Measurements from ENCODE around the gene OR2T34.
"Not testable (repeated sequence)": the region's sequence is repeated elsewhere in the genome, so short reads cannot be mapped to it uniquely, and the experiment has no call there.

Gene OR2T34, protein sequence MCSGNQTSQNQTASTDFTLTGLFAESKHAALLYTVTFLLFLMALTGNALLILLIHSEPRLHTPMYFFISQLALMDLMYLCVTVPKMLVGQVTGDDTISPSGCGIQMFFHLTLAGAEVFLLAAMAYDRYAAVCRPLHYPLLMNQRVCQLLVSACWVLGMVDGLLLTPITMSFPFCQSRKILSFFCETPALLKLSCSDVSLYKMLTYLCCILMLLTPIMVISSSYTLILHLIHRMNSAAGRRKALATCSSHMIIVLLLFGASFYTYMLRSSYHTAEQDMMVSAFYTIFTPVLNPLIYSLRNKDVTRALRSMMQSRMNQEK

DNA sequence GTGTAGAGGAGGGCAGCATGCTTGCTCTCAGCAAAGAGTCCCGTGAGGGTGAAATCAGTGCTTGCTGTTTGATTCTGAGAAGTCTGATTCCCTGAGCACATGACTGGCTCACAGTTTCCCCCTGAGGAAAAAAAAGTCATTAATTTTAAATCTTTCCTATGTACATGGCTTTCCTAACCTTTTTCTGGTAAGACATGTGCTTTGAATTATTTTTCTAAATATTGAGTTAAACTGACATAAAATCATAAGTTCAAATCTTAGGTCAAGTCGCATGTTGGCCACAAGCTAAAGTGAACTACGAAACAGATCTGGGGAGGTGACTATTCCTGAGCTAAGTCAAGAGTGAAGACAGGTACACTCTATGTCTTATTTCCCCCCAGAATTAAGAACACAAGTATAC is at the start of gene OR2T34:
Gene OR2T34, minus strand, starts transcription at position 101 of the 400 bp plus-strand sequence. Its CDS starts 0 bp downstream, at position 101.
- not testable (repeated sequence) for DNase-seq

DNA sequence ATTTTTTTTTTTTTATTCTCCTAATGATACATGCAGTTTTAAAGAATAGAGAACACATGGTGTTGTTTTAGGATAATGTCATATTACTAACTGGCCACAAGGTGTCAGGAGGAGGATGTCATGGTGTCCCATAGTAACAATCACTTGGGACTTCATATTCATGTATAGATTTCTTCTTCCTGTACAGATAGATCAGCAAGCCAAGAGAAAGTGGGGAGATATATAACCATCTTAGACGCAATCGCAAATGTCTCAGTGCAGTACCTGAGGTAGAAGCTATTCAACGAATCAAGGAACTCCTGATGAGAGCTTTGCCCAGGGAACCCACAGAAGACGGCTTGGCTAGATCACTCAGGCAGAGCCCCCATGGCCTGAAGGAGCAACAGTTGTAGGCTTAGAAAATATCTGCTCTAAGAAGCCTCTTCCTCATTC is 48.0 kb upstream of the OR2T34 start:
- DNase-seq = peak; percentile 28

DNA sequence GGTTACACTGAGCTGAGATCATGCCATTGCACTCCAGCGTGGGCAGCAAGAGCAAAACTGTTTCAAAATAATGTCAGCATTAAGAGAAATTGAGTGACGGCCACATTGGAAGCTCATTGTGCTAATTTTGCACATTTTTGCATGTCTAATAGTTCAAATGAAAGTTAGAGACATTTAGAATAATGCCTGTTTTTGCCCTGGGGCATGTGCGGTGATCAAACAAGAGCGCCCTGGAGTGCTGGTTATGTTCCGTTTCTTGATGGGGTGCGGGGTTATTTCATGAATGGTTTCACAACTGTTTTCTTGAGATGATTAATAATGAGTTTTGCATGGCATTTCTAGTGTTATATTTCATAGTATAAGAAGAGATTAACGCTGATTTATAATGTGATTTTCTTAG is 47.2 kb upstream of the OR2T34 start:
- DNase-seq = no peak

DNA sequence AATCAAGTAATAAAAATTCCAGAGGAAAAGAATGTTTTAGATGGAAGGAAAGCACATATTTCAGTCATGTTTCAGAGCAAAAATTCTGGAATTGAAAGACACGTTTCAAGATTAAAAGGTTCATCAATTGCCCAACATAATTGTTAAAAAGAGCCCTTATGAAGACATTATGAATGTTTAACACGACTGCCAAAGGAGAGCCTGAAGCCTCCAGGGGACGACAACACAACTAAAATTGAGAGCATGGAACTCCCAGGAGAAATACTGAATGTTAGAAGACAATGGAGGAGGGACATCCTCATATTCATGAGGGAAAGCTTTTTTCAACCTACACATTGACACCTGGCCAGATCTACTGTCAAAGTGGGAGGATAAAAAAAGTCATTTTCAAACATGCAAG is 44.3 kb upstream of the OR2T34 start:
- DNase-seq = no peak

DNA sequence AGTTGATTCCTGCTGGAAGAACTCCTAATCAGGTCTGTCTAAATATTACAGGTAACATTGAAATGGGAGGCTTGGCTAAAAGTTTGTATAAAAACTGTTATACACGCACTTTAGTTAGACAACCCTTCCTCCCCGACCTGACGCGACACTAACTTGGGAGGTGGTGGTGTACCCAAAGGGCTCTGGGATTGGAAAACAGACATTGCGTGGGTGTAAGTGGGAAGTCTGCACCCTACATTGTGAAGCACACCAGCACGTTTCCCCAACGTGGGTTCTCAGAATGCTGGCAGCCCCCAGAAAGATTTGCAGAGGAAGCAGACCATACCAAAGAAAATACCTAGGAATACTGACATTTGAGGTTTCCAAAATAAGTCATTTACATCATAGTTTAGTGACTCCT is 43.6 kb upstream of the OR2T34 start:
- no peak for DNase-seq

DNA sequence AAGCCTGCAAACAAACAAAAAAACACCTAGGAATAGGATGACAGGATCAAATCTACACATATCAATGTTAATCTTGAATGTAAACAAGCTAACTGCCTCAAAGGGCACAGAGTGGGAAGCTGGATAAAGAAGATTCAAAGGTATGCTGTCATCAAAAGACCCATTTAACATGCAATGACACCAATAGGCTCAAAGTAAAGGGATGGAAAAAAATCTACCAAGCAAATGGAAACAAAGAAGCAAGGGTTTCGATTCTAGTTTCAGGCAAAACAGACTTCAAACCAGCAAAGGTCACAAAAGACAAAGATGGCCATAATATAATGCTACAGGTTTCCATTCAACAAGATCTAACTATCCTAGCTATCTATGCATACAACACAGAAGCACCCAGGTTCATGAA is 39.2 kb upstream of the OR2T34 start:
- DNase-seq = no peak

DNA sequence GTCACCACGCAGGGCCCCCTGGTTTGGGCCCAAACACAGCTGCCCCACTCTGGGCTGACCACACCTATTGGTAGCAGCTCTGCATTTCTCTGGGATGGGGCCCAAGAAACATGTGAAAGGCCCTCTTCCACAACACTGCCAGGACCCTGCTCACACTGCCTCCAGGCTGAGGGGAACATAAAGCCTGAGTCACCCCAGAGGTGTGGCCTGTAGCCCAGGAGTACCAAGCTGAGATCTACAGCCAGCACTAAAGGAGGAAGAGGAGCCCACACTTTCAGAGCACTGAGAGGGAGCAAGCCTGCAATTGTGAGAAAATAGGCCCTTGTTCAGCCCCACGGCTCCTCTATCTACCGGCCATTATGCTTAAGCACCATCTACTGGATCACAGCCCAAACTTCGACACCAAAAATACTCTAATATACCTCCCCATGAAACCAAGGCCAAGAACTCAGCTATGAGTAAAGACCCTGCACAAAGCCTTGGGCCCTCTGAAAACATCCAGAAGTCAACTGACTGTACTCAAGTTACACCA is 37.4 kb upstream of the OR2T34 start:
- no peak for DNase-seq

DNA sequence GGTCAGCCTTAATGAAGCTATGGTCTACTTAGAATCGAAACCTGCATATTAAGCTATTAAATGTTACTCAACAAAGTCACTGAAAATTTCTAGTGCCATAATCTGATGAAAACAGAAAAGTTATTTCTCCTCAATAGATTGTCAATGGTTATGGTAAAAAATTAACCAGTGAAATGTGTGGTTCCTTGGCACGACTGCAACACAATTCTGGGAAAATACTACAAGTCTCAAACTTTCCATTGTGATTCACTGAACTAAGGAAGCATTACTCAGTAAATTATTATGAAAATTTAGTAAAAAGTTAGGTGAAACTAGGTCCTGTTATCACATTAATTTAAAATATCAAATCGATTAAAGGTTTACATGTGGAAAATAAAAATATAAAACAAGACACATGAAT is 35.7 kb upstream of the OR2T34 start:
- no peak for DNase-seq

DNA sequence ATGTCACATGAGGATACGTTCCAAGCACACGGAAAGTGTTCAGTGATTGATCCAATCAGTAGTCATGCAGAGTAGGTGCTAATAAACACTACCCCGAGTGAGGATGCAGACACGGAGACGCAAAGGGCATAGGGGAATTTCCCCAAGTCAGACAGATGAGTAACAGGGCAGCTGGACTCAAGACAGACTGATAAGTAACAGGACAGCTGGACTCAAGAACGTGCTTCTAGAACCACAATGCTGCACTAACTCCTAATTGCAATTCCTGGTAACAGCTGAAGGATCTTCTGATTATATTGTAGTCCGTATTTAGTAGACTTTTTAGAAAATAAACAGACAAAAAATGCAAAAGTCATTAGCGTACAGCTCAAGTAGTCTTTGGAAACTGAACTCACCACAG is 24.8 kb upstream of the OR2T34 start:
- DNase-seq = no peak

DNA sequence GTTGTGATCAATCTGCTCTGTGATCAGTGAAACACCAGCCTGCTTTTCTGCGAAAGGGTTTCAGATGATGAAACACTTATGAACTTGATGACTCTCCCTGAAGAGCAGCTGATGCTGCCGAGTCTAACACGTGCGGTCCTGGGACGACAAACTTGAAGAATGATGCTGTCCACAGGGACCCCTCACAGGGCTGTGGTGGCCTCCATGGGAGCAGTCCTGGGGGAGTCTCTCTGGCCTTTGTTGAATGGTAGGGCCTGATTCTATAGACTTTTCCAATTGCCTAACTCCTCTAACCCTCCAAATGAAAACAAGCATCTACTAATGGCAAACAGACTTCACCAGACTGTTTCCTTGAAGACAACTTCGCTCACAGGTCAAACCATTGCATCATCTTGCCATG is 23.0 kb upstream of the OR2T34 start, which contains the start of gene OR2T10:
Gene OR2T10, minus strand, starts transcription at position 112 of the 400 bp plus-strand sequence. CDS start 3,932 bp downstream, outside the sequence.
- DNase-seq = no peak

DNA sequence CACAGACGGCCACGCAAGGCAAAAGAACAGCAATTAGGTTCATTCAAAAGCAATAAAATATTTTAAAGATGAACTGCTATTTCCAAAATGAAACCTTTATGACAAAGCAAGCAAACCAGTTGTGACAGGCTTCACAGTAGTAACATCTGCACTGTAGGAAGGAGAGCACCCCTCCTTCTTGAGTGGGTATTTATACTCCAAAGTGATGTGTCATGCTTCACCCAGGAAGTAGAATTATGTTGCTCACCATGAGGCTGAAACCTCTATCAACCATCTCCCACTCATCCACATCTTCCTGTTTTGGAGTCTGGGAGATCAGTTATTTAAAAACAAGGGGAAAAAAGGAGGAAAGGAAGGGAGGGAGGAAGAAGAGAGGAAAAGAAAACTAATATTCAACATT is 22.1 kb upstream of the OR2T34 start:
- no peak for DNase-seq

DNA sequence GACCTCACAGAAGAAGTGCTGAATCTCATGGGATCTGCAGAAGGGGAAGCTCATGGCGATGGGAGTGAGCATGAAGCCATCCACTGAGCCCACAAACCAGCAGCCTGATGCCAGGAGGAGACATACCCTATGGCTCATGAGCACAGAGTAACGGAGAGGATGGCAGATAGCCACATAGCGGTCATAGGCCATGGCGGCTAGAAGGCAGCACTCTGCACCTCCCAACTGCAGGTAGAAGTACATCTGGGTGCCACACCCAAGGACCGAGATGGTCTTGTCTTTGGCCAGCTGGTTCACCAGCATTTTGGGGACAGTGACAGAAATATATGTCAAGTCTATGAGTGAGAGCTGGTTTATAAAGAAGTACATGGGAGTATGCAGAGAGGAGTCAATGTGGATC is 18.7 kb upstream of the OR2T34 start:
- DNase-seq = no peak

DNA sequence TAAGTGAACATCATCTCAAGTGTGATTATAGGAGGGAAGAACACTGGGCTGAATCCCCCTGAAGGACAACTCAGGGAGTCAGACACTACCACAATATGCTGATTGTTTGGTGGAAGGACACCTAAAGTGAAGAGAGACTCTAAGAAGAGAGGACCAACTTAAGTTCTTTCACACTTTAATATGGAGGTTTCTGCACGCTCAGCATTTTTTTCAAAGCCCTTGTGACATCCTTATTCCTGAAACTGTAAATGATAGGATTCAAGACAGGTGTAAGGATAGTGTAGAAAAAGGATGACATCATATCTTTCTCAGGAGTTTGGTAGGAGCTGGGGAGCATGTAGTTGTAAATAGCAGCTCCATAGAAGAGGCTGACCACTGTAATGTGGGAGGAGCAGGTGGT is 18.1 kb upstream of the OR2T34 start:
- no peak for DNase-seq

DNA sequence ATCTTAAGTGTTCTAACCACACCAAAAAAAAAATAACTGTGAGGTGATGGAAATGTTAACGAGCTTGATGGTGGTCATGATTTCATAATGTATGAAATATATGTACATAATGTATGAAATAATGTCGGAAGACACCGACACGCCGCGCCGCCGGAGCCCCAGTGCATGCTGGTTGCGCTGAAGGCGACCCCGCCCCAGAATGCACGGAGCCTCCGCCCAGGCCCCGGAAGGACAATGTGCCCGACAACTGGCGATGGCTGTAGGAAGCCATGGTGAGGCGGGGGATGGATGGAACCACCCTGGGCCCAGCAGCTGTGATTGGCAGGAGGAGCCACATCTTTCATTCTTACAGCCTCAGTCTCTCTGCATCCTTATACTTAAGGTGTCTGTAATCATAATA is 15.5 kb upstream of the OR2T34 start:
- no peak for DNase-seq

DNA sequence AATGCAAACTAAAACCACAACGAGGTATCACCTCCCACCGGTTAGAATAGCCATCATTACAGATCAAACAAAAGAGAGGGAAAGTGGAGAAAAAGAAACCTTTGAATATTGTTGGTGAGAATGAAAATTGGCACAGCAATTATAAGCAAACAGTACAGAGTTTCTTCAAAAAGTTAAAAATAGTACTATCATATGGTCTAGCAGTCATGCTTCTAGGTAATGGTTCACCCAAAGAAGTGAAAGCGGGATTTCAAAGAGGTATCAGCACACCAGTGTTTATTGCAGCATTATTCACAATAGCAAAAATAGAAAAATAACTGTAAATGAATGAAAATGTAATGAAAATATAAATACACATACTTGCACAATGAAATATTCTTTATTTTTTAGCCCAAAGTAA is 14.8 kb upstream of the OR2T34 start:
- no peak for DNase-seq

DNA sequence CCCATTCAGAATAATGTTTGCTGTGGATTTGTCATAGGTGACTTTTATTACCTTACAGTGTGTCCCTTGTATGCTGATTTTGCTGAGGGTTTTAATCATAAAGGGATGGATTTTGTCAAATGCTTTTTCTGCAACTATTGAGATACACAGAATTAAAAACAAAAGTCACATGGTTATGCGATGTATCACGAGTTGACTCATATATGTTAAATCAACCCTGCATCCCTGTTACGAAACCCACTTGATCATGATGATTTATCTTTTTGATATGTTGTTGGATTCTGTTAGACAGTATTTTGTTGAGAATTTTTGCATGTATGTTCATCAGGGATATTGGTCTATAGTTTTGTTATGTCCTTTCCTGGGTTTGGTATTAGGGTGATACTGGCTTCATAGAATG is 10.7 kb upstream of the OR2T34 start:
- DNase-seq = no peak

DNA sequence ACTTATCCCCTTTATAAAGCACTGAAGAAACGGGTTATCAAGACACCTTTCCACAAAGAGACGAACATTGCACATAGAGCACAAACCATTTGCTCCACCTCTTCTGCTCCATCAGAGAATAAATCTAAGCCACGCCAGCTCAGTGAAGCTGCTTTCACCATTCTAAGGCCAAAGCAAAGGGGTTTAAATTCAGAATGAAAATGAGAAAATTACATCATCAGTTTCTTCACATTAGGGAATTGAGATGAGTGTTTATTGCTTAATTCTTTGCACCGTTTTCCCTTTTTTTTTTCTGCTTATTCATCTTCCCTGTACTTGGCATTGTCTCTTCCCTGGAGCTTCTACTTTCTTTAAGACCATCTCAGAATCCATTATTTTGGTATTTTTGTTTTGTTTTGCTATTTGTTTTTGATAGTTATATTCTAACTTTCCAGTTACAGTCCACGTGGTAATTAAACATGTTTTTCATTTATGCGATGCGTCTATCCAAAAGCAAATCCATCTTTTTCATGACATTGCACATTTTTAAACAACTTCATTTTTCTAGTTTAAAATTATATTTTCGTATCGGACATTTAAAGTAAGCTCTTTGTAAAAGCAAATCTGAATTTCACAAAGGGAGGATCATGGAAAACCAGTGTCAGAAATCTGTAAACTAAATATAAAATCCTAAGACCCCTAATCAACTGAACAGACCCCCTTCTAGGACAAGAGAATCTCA is 1.9 kb upstream of the OR2T34 start:
- DNase-seq = no peak

DNA sequence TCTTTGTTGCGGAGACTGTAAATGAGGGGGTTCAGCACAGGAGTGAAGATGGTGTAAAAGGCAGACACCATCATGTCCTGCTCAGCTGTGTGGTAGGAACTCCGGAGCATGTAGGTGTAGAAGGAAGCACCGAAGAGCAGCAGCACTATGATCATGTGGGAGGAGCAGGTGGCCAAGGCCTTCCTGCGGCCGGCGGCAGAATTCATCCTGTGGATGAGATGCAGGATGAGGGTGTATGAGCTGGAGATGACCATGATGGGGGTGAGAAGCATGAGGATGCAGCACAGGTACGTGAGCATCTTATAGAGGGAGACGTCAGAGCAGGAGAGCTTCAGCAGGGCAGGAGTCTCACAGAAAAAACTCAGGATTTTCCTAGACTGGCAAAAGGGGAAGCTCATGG is 701 bp downstream of the OR2T34 start:
- not testable (repeated sequence) for DNase-seq

DNA sequence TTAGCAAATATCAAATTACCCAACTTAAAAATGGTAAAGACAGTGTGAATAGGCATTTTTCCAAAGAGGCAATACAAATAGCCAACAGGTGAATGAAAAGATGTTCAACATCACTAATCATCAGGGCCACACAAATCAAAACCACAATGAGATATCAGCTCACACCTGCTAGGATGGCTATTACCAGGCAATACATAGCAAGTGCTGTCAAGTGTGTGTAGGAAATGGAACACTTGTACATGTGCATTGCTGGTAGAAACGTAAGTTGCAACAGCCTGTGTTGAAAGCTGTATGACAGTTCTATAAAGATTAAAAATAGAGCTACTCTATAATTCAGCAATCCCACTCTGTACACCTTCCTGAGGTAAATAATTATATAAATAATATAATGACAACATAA is 2.5 kb downstream of the OR2T34 start:
- not testable (repeated sequence) for DNase-seq

DNA sequence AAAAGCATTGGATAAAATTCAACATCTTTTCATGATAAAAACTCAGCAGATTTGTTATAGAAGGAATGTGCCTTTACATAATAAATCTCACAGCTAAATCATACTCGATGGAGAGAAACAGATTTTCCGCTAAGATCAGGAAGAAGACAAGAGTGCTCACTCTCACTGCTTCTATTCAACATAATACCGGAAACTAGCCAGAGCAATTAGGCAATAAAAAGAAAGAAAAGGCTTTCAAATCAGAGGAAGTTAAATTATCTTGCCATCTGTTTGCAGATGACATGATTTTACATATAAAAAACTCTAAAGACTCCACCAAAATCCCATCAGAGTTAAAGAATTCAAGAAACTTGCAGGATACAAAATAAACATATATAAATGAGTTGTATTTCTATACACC is 3.7 kb downstream of the OR2T34 start:
- not testable (repeated sequence) for DNase-seq

DNA sequence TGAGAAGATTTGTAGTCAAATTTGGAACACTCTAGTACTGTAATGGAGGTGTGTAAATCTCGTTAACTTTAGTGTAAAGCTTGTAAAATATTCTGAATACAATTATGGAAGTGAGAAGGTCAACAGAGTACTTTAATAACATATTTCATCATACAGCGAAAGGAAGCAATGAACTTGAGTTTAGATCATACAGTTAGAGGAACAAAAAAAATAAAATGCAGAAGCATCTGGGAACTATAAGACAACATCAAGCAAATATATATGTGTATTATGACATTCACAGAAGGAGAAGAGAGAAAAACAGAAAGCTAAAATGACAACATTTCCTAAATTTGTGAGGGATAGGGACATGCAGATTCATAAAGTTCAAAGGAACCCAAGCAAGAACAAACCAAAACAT is 5.5 kb downstream of the OR2T34 start:
- not testable (repeated sequence) for DNase-seq

DNA sequence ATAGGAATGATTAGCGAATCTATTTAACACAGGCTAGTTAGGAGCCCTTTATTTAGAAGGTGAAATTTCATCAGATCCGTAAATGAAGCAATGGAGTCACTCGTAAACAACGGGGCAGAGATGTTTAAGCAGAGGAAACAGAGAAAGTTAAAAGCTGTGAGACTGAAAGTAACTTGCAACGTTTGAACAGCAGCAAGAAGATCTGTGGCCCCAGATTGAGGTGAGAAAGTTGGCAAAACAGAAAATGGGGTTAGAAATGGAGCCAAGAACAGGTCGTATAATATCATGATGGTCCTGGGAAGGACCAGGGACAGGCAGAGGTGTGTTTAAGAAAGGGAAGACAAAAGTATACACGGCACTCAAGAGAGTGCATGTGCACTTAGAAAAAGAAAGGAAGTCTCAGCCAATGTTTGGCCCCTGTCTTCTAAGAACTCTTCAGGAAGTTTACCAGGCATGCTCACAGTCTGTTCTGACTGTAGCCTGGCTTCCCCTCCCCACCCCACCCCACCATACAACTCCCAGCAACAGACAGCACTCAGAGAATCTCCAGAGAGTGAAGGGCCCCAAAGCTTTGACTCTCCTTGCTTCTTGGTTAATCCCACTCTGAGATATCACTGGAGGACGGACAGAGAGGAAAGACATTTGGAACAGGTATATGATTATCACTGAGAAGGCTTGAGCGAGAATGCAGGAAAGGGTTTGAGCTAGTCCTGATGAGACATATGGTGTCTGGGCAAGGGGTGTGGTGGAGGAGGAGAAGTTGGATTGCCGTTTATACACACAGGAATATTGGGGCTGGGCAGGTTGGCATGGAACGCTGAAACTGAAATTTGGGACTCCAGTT is 8.8 kb downstream of the OR2T34 start:
- DNase-seq = not testable (repeated sequence)

DNA sequence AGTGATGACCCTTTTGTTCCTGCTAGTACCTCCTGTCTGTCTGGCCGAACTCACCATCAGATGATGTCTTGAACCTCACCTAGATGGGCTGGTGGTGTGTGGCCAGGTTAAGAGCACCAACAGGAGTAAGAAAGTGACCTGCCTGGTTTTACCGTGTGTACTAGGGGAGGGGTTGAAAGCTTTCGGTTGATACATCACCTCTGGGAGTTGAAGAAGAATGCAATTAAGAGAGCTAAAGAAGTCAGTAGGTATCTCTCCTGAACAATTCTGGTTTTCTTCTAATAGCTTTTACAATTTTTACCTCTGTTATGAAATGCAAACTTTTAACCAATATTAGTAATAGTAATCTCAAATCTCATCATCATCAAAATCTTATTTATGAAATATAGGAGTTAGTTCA is 11.9 kb downstream of the OR2T34 start, which contains the start of gene OR2T29:
Gene OR2T29, minus strand, starts transcription at position 101 of the 400 bp plus-strand sequence. CDS start 3,281 bp downstream, outside the sequence.
- not testable (repeated sequence) for DNase-seq
